Cardiac muscle cell (in vitro differentiated cells and primary cell): Measurements from ENCODE around the gene ARHGAP10. TPM values are rescaled to one million over a fixed set of nuclear protein-coding genes. Genes with fewer than 3 reads are reported as not detected.

Source experiments
- DNase-seq, 2 donors: peaks; one replicate each; pipeline versions ENCODE4 v3.0.0 to v3.0.0-alpha.2; 2010 to 2017; ENCODE audit warnings: low read depth in 1 of 2, low spot score in 1 of 2
- H3K27ac ChIP-seq: fragments of 200-600 bp; sonication (generic); 2 replicates; pipeline ENCODE4 v1.5.1; 2016
- H3K27me3 ChIP-seq: fragments of 200-600 bp; sonication (generic); 2 replicates; pipeline ENCODE4 v1.6.0; 2016; ENCODE audit warnings: control low read depth
- H3K36me3 ChIP-seq: fragments of 200-600 bp; sonication (generic); 2 replicates; pipeline ENCODE4 v1.5.1; 2016; ENCODE audit warnings: control low read depth
- H3K4me1 ChIP-seq: fragments of 200-600 bp; sonication (generic); 2 replicates; pipeline ENCODE4 v1.8.1; 2017; ENCODE audit warnings: low read depth, mild to moderate bottlenecking, mixed run types
- H3K4me3 ChIP-seq: fragments of 200-600 bp; sonication (generic); 2 replicates; pipeline ENCODE4 v1.5.1; 2016; ENCODE audit warnings: mild to moderate bottlenecking
- H3K9me3 ChIP-seq: fragments of 200-600 bp; sonication (generic); 2 replicates; pipeline ENCODE4 v1.5.1; 2017; ENCODE audit warnings: low read depth, mild to moderate bottlenecking, control low read depth
- CTCF ChIP-seq: IDR thresholded peaks from 2 replicates; pipeline ENCODE4 v1.5.1; 2012; ENCODE audit warnings: low read depth, mild to moderate bottlenecking, low read length
- polyA plus RNA-seq: library from polyadenylated mRNA; unstranded; fragments of >200 nt; fragmentation: Nextera tagmentation; extraction: Ambion mirVana; gene quantifications from 2 replicates; pipeline ENCODE4 v1.2.1, GENCODE V29; 2016
- total RNA-seq: library from RNA; depleted of rRNA; stranded (reverse); fragments of >200 nt; gene quantifications from 2 replicates; pipeline ENCODE4 v1.2.3, GENCODE V29; 2016

The ARHGAP10 gene
- total and polyA plus RNA-seq, 2 experiments from 2014 or later: 12.1 to 15.0 TPM

GRCh38 chr4:147754037-147754445, 22.2 kb downstream of the ARHGAP10 start:
- no peak for TF ChIP-seq CTCF
- Histone ChIP-seq H3K27ac (no peak overlapping the region), H3K4me1 (peaks cover 13% of the 10 kb centered on the region), H3K9me3 (no peaks in the 10 kb centered on the region), H3K36me3 (no peaks in the 10 kb centered on the region), H3K4me3 (no peak overlapping the region), H3K27me3 (no peaks in the 10 kb centered on the region)
- peak in 1 of 2 donors; percentile 63 for DNase-seq

- no peak for TF ChIP-seq CTCF
- H3K9me3 ChIP-seq: no peaks in the 10 kb centered on the region
- H3K4me3 ChIP-seq: no peak overlapping the region
- H3K36me3 ChIP-seq: no peaks in the 10 kb centered on the region
- peaks cover 13% of the 10 kb centered on the region for H3K4me1 ChIP-seq
- no peaks in the 10 kb centered on the region for H3K27me3 ChIP-seq
- DNase-seq: peak in 1 of 2 donors; percentile 27
- H3K27ac ChIP-seq: no peak overlapping the region
Observed at GRCh38 chr4:147755561-147756295, 23.8 kb downstream of the ARHGAP10 start.

GRCh38 chr4:147756417-147756816, 24.5 kb downstream of the ARHGAP10 start:
- no peak for DNase-seq
- Histone ChIP-seq H3K27ac (no peak overlapping the region), H3K4me1 (peaks cover 13% of the 10 kb centered on the region), H3K36me3 (no peaks in the 10 kb centered on the region), H3K4me3 (no peak overlapping the region), H3K9me3 (no peaks in the 10 kb centered on the region), H3K27me3 (no peaks in the 10 kb centered on the region)
- TF ChIP-seq CTCF: no peak

GRCh38 chr4:147760176-147760575, 28.3 kb downstream of the ARHGAP10 start:
- H3K9me3 ChIP-seq: no peaks in the 10 kb centered on the region
- no peaks in the 10 kb centered on the region for H3K36me3 ChIP-seq
- H3K27me3 ChIP-seq: no peaks in the 10 kb centered on the region
- DNase-seq: no peak
- no peaks in the 10 kb centered on the region for H3K4me1 ChIP-seq
- no peak overlapping the region for H3K27ac ChIP-seq
- no peak for TF ChIP-seq CTCF
- H3K4me3 ChIP-seq: no peak overlapping the region

GRCh38 chr4:147760695-147761094, 28.8 kb downstream of the ARHGAP10 start:
- TF ChIP-seq CTCF: no peak
- Histone ChIP-seq H3K4me1 (no peaks in the 10 kb centered on the region), H3K4me3 (no peak overlapping the region), H3K9me3 (no peaks in the 10 kb centered on the region), H3K27ac (no peak overlapping the region), H3K27me3 (no peaks in the 10 kb centered on the region), H3K36me3 (no peaks in the 10 kb centered on the region)
- no peak for DNase-seq
